Midbrain (tissue), 1 donor: ENCODE data around the gene AIF1L.

ENCODE experiments used
- DNase-seq: peaks from one replicate; lab custom pipeline; 2025; lab: John Stamatoyannopoulos, UW

AIF1L gene

GRCh38 chr9:131096269-131097125 is at the start of gene AIF1L:
AIF1L (plus strand) TSS chr9:131096531; CDS start chr9:131096630, 99 bp downstream.
- peak; percentile 75 for DNase-seq

DNA sequence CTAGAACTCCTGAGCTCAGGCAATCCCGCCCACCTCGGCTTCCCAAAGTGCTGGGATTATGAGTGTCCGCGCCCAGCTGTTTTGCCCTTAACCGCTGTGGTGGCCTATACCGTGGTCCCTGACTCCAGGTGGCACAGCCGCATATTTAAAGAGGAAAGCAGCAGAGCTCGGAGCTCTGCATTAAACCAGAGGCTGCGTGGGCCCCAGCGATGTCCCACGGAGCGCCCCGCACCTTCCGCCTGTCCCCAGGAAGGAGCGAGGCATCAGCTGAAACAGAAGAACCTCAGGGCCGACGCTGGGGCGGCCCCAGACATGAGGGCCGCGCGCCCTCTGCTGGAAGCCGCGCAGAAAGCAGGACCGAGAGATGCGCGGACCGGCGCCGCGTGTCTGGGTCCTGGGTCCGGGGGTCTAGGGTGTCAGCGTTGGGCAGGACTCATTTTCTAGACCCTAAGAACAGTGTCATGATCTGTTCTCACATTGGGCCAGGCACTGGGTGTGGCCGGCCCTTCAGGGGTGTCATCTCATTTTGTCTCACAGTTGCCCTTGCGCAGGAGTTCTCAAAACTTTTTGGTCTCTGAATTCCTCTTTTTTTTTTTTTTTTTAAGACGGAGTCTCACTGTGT is 49.6 kb upstream of the AIF1L start:
- DNase-seq: peak; percentile 44

GRCh38 chr9:131048332-131048731 is 48.0 kb upstream of the AIF1L start:
- no peak for DNase-seq

DNA sequence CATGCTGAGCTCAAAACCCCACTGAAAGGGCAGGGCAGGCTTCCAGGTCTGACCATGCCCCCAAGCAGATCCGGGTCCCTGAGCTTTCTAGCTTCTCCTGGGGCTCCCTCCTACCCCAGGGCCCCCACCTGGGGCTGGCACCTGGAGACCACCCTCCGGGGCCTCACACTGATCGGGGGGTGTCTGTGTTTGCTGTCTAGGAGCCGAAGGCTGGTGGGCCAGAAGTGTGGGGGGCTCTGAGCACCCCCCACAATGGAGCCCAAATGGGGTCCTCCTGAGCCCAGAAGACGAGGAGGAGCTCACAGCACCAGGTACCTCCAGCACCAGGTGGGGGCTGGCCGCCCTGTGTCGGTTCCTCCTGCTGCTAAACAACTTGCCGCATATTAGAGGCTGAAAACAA is 47.5 kb upstream of the AIF1L start:
- DNase-seq: no peak

DNA sequence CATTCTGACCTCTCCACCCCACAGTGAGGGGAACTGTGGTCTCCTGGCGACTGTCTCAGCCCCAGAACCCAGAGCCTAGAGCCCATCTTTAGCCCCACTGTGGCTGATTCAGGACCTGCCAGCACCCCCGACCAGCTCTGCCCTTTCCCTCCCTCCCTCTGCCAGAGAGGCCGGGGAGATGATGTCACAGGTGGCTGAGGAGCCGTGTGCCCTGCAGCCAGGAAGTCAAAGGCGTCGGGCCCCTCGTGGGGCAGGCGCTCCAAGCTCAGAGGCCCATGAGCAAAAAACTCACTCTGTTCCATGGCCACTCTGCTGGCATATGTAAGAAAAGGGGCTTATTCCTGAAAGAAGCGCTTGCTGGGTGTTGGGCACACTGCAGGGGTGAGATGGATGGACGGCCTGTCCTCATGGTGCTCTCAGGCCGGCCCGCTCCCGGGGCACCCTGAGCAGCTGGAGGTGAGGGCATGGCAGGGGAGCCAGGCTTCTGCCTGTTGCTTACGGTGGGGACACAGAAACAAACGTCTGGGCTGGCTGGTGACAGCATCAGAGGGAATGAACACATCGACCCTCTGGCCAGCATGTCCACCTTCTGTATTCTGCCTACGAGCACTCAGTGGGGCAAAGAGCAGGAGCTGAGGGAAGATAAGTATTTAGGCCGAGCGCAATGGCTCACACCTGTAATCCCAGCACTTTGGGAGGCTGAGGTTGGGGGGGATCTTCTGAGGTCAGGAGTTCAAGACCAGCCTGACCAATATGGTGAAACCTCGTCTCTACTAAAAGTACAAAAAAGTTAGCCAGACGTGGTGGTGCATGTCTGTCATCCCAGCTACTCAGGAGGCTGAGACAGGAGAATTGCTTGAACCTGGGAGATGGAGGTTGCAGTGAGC is 46.3 kb upstream of the AIF1L start:
- DNase-seq: no peak

- DNase-seq: no peak
These were observed 45.5 kb upstream of the AIF1L start for GRCh38 chr9:131050831-131051230.

DNA sequence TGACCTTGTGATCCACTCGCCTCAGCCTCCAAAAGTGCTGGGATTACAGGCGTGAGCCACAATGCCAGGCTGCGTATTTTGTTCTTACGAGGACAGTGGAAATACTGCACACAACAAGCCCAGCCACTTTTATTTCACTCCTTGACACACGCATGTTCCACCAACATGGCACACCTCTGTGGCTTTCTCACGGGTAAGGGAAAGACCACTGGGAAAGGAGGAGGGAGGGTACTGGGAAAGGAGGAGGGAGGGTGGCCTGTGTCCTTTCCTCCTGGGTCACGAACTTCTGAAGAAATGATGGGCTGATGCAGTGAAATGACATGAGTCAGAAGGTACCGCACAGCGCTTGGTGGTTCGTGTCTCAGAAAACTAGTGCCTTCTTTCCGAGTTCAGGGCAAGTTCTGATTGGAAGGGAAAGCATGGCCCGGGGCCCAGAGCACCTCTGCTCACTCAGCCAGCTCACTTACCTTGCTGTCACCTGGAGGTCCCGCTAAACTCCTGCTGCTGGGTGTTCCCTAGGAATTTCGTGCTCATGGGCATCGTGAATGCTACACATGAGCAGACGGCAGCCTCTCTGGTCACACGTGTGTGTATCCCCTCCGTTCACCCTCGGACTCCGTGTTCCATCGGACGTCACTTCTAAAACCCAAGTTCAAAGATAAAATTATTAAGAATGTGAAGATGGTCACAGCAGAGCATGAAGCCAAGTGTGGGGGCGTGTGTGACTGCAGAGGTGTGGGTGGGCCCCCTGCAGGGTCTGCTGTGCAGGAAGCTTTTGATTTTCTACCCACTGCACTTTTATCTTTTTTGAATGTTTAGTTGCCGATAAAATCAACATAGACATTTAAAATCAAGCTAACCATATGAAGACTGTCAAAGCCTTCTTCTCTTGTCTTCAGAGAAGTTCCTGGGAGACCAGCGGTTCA is 44.5 kb upstream of the AIF1L start:
- no peak for DNase-seq

DNA sequence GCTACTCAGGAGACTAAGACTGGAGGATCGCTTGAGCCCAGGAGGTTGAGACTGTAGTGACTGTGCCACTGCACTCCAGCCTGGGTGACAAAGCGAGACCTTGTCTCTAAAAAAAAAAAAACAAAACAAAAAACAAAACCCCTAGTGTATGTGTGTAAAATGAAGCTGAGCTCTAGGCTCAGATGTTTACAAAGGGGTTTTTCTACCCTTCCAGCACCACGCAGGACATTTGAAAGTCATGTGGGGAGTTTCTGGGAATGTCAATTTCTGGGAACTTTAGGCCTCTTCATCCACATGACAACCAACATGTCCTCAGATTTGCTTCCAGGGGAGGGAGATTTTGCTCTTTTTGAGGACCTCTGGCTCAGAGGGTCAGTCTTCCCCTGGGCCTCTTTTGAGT is 42.4 kb upstream of the AIF1L start:
- DNase-seq: peak; percentile 74

DNA sequence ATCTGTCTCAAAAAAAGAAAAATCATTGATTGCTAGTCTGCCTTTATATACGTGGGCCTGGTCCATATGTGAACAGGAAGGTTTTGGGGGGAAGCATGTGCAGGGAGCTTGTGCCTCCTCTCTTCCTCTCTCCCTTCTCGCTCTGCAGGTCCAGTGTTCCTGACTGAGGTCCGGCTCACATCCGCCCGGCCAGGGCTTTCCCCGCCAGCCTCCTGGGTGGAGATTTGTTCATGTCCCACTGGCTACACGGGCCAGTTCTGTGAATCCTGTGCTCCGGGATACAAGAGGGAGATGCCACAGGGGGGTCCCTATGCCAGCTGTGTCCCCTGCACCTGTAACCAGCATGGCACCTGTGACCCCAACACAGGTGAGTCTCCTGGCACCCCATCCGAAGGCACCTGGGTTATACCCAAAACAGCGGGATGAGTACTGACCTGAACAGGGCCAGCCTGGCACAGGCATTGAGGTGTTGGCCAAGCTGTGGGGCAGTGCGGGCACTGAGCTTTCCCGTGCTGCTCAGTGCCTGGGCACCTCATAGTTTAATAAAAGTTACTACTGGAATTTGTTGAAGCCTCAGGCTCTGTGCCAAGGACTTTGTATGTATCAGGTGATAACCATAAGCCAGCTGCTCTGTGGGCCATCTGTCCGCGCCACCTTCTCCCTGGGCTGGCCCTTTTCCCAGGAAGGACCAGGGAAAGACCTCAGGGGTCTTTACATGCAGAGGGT is 39.4 kb upstream of the AIF1L start:
- no peak for DNase-seq

GRCh38 chr9:131060900-131061630 is 35.3 kb upstream of the AIF1L start:
- DNase-seq: no peak

DNA sequence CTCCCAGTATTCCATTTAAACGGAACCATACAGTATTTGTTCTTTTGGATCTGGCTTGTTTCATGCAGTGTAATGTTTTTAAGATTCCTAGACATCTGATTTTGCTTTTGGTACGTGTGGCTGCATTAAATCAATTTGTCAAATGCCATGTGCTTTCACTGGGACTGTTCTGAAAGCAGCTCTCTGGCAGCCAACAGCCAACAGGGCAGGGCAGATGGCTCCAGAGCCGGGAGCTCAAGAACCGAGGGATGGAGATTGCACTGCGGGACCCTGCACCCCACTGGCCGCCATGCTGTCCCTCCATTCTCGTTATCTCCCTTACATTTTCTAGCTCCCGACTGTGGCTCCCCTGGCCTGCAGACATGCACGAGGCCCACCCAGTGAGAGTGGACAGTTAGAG is 33.4 kb upstream of the AIF1L start:
- no peak for DNase-seq

DNA sequence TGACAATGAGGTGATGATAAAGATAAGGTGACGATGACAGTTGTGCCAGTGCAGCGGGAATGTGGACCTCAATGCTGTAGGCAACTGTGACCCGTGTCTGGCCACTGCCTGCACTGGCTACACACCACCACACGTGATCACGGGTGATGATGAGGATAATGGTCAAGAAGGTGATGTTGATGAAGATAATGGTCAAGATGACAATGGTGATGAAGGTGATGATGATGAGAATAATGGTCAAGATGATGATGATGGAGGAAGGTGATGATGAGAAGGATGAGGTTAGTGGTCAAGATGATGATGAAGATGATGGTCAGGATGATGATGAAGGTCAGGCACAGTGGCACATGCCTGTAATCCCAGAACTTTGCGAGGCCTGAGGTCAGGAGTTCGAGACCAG is 30.7 kb upstream of the AIF1L start:
- DNase-seq: no peak

DNA sequence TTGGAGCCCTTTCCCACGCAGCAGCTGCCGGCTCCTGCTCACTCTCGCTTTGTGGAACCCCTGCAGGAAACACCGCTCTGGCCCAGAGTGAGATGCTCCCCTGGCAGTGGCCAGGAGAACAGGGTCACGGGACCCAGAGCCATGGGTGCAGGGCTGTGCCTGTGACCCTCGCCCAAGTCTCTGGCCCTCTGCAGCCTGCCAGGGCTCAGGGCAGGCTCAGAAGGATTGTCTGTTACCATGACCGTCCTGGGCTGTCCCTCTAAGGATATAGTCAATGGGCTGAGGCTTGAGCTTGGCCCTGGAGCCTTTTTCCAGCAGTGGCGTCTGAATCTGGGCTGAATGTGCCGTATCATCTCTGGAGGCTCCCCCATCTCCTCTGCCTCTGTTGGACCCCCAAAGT is 28.7 kb upstream of the AIF1L start:
- DNase-seq: no peak

- DNase-seq: no peak
These were observed 28.1 kb upstream of the AIF1L start for GRCh38 chr9:131068076-131068816.

- no peak for DNase-seq
These were observed 26.6 kb upstream of the AIF1L start for GRCh38 chr9:131069699-131070098.

DNA sequence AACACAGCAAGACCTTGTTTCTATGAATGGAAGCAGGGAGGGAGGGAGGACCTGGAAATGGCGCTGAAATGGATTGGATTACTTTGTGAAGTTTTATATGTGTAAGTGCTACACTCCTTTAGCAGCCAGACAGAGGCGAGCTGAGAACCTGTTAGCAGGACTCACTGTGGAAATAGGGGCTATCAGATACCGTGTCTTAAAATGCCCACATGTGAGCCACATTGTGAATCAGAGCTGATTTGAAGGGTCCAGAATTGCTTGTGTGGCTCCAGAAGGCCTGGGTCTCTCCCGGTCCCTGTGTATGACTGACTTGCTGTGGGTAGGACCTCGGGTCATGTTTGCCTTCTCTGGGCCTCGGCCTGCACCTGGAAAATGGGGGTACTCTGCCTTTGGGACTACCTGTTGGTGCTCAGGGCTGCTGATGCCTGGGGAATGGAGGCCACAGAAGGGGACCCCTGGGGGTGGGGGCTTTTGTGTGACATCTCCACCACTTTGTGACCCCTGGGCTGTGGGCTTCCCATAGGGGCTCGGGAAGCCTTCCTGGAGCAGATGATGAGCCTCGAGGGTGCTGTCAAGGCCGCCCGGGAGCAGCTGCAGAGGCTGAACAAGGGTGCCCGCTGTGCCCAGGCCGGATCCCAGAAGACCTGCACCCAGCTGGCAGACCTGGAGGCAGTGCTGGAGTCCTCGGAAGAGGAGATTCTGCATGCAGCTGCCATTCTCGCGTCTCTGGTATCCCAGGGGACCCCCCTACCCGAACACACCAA is 24.0 kb upstream of the AIF1L start:
- no peak for DNase-seq

- no peak for DNase-seq
These were observed 23.5 kb upstream of the AIF1L start for GRCh38 chr9:131072871-131073237.

- peak; percentile 61 for DNase-seq
These were observed 19.8 kb upstream of the AIF1L start for GRCh38 chr9:131076347-131077195.
